ENCODE results near the gene UFC1. TPM values are rescaled to one million over a fixed set of nuclear protein-coding genes. Genes with fewer than 3 reads are reported as not detected.

UFC1 gene
- total and polyA plus RNA-seq, 2 experiments from 2014 or later: 57.5 to 77.0 TPM

GRCh38 chr1:161175771-161176453 is 22.1 kb downstream of the UFC1 start (continued):
- TF ChIP-seq CTCF (conservative IDR thresholded peaks at IDR 0.05; ENCODE audit: low read depth in 2 of 2): no peak
- no peak for TF ChIP-seq EZH2phosphoT487 (IDR thresholded peaks at IDR 0.05; ENCODE audit: unreplicated experiment)
- no peak for TF ChIP-seq STAT1 (IDR thresholded peaks at IDR 0.05; ENCODE audit: unreplicated experiment)
- TF ChIP-seq CREB1 (CRISPR knock-in tag; IDR thresholded peaks at IDR 0.05; ENCODE audit: low read depth): no peak
- TF ChIP-seq ZNF331 (CRISPR knock-in tag; IDR thresholded peaks at IDR 0.05; ENCODE audit: low read depth): no peak
- TF ChIP-seq POLR2AphosphoS5 (IDR thresholded peaks at IDR 0.05; ENCODE audit: low read depth): no peak

GRCh38 chr1:161176468-161177111 is 22.8 kb downstream of the UFC1 start:
- DNase-seq (ENCODE audit: low spot score) (no peak), ATAC-seq (peak; percentile 8; the same call in 1 of the 3 replicates)
- H3K27me3 Mint-ChIP-seq (ENCODE audit: insufficient read depth, low read depth, poor library complexity): peaks cover 4% of the 10 kb centered on the region
- Histone ChIP-seq H3F3A (replicated peaks; ENCODE audit: low read depth) (no peaks in the 10 kb centered on the region), H3K27me3 (ENCODE audit: insufficient read depth) (no peaks in the 10 kb centered on the region), H3K4me3 (peak overlapping the region; percentile 99), H2AFZ (peak overlapping the region; percentile 98), H3K4me1 (ENCODE audit: insufficient read depth) (peaks cover 15% of the 10 kb centered on the region; the same call in 1 of the 2 replicates), H3K4me2 (peak overlapping the region; percentile 100), H4K20me1 (replicated peaks; ENCODE audit: insufficient read depth) (peaks cover 6% of the 10 kb centered on the region; the same call in 1 of the 2 replicates), H3K79me2 (replicated peaks; ENCODE audit: insufficient read depth) (peaks cover 8% of the 10 kb centered on the region), H3K9me2 (ENCODE audit: insufficient read depth) (no peaks in the 10 kb centered on the region), H3K27ac (ENCODE audit: low read depth) (no peak overlapping the region), H3K36me3 (ENCODE audit: insufficient read depth) (peaks cover 17% of the 10 kb centered on the region)
- H3K36me3 Mint-ChIP-seq (ENCODE audit: low read depth): peaks cover 40% of the 10 kb centered on the region
- H3K27ac Mint-ChIP-seq: peak overlapping the region; percentile 99
- peak overlapping the region; percentile 98 for H3K4me3 Mint-ChIP-seq
- no peaks in the 10 kb centered on the region for H3K9me3 Mint-ChIP-seq
- peaks cover 15% of the 10 kb centered on the region for H3K4me1 Mint-ChIP-seq
- TF ChIP-seq JUNB (IDR thresholded peaks at IDR 0.05; ENCODE audit: unreplicated experiment) (no peak), POLR2AphosphoS5 (IDR thresholded peaks at IDR 0.05; ENCODE audit: low read depth) (no peak), STAT1 (IDR thresholded peaks at IDR 0.05; ENCODE audit: unreplicated experiment) (no peak), ZNF462 (CRISPR knock-in tag; IDR thresholded peaks at IDR 0.05) (no peak), CREB1 (CRISPR knock-in tag; IDR thresholded peaks at IDR 0.05; ENCODE audit: low read depth) (no peak), REST (IDR thresholded peaks at IDR 0.05; ENCODE audit: unreplicated experiment) (no peak), ETS1 (IDR thresholded peaks at IDR 0.05) (no peak), EZH2phosphoT487 (IDR thresholded peaks at IDR 0.05; ENCODE audit: unreplicated experiment) (no peak)
